ENCODE results near the gene CD96.
"Not testable (repeated sequence)": the region's sequence is repeated elsewhere in the genome, so short reads cannot be mapped to it uniquely, and the experiment has no call there.

The CD96 gene, protein sequence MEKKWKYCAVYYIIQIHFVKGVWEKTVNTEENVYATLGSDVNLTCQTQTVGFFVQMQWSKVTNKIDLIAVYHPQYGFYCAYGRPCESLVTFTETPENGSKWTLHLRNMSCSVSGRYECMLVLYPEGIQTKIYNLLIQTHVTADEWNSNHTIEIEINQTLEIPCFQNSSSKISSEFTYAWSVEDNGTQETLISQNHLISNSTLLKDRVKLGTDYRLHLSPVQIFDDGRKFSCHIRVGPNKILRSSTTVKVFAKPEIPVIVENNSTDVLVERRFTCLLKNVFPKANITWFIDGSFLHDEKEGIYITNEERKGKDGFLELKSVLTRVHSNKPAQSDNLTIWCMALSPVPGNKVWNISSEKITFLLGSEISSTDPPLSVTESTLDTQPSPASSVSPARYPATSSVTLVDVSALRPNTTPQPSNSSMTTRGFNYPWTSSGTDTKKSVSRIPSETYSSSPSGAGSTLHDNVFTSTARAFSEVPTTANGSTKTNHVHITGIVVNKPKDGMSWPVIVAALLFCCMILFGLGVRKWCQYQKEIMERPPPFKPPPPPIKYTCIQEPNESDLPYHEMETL

DNA sequence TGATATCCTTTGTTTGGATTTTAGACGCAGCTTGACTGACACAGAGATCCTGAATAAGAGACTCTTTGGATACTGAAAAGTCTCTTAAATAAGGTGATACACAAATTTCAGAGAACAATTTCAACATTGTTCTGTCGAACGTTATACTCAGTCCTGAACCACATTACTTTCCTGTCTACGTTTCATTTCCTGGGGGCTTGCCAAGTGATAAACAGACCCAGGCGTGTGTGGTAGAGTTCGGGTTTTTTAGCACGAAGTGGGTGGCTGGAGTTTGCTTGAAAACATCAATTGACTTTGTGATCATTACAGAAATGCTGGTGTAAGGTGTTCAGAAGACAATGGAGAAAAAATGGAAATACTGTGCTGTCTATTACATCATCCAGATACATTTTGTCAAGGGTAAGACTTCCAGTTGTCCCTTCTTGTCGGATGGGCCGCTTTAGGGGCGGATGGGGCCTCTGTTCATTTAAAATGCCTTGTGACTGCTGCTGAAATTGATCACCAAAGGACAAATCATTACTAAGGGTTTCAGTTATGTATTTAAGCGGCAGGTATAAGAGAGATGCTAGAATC is at the start of gene CD96:
TSS of gene CD96 (plus strand) at position 287 of the 573 bp plus-strand sequence. CDS start at position 339, 52 bp downstream.
- DNase-seq (ENCODE audit: low read depth, low spot score), result no peak

DNA sequence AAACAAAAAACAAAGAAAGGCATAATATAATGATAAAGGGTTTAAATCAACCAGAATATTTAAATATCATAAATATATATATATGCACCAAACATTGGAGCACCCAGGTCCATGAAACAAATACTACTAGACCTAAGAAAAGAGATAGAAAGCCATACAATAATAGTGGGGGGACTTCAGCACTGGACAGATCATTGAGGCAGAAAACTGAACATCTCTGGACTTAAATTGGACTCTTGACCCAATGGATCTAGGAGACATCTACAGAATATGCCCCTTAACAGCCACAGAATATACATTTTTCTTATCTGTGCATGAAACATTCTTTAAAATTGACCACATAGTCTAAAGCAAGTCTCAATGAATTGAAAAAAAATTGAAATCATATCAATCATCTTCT is 48.7 kb upstream of the CD96 start:
- DNase-seq (ENCODE audit: low read depth, low spot score), result no peak

DNA sequence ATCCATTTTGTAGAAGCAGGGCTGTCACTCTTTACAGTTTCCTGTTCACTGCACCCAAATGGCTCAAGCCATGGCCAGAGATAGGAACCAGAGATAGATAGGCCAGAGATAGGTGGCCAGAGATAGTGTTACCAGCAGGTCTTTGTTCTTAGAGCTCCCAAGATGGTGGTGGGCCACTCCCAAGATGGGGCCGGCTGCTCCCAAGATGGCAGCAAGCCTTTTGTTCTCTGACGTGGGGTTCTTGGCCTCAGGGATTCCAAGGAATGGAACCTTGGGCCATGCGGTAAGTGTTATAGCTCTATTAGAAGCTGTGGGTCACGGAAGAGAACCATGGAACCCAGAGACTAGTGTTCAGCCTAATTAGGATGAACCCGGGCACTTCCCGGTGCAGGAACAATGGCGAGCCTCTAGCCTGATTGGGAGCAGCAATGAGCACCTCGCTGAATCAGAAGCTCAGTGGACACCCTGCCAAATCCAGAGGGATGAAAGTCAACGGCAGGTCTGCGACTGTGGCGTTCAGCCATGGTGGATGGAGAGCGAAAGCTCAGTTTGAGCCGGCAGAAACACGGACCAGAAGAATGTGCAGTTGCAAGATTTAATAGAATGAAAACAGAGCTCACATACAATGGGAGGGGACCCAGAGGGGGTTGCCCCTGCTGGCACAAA is 45.0 kb upstream of the CD96 start:
- DNase-seq (ENCODE audit: low read depth, low spot score), result no peak

GRCh38 chr3:111498022-111498421 is 44.0 kb upstream of the CD96 start:
- no peak for DNase-seq (ENCODE audit: low read depth, low spot score)

DNA sequence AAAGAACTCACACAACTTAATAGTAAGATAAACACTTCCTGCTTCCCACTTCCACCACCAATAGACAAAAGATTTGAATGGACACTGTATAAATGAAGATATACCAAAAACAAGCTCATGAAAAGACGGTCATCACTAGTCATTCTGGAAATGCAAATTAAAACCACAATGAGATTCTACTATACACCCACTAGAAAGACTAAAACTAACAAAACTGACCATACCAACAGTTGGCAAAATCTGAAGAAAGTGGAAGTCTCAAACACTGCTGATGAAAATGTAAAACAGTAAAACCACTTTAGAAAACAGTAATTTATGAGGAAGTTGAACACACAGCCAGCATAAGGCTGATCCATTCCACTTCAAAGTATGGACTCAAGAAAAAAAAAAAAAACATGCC is 35.6 kb upstream of the CD96 start:
- DNase-seq (ENCODE audit: low read depth, low spot score), result no peak

DNA sequence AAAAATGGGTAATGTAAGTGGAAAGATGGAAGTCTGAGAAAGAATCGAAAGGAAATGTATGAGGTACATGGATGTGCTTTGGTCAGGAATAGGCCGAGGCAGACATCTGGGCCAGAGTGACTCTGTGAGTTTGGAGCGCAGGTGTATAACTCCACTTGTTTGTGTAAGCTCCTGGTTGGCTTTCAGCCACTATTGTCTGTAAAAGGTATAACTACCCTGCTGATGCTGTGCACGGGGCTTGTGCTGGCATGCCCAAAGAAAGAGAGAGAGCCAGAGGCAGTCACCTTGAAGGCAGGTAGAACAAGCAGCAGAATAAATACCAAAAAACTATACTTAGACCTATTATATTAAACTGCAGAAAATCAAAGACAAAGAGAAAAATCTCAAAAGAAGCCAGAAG is 32.7 kb upstream of the CD96 start:
- no peak for DNase-seq (ENCODE audit: low read depth, low spot score)

DNA sequence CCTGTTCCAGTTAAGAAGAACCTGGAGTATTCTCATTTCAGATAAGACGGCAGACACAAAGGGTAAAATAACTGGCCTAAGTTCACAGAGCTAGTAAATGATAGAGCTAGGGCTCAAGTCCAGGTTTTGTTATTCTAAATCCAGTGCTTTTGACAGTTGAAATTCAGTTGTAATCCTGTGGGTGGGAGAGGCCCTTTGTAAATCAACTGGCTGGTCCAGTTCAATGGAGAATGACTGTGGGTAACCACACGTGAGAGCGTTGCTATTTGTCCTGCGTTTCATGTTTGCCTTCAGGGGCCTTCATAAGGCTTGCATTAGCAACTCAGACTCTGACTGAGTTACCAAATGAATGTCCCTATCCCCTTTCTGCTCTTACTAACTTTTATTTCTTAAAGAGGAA is 24.2 kb upstream of the CD96 start:
- DNase-seq (ENCODE audit: low read depth, low spot score), result peak; percentile 8

GRCh38 chr3:111519178-111519855 is 22.7 kb upstream of the CD96 start:
- no peak for DNase-seq (ENCODE audit: low read depth, low spot score)

GRCh38 chr3:111521891-111522290 is 20.1 kb upstream of the CD96 start:
- DNase-seq (ENCODE audit: low read depth, low spot score), result no peak

- not testable (repeated sequence) for DNase-seq (ENCODE audit: low read depth, low spot score)
These were observed 17.5 kb upstream of the CD96 start for GRCh38 chr3:111524486-111524885.

GRCh38 chr3:111531446-111531845 is 10.6 kb upstream of the CD96 start:
- DNase-seq (ENCODE audit: low read depth, low spot score), result no peak

GRCh38 chr3:111534701-111535100 is 7.3 kb upstream of the CD96 start:
- no peak for DNase-seq (ENCODE audit: low read depth, low spot score)

DNA sequence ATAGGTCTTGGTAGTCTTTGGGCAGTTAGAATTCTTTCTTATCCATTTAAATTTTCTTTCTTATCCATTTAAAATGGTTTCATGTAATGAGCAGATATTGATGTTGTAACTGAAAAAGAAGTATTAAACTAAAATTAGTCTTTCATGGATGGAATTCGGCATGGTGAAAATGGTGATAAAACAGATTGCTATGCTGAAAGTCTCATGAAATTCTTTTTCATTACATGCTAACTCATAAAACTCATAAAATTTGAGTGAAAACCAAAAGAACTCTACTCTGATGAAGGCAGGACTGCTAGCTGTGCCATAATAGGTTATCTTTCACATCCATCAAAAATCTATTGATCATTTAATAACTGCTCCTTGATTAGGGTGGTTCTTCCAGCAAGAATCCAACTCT is 3.9 kb upstream of the CD96 start:
- no peak for DNase-seq (ENCODE audit: low read depth, low spot score)

DNA sequence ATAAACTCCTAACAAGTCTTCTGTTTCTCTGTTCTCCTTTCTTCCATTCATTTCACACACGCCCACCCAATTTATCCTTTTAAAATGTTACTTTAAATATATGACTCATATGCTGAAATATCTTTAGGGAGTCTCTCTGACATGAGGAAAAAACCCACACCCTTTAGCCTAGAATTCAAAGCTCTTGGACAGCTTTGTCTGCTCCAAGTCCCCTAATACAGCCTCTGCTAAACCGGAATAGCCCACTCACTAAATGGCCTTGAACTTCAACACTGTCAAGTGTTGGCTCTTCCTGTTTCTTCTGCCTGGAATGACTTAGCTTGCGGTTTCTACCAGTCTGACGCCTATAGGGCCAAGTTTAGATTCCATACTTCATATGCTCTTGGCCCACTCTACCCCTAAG is 3.3 kb upstream of the CD96 start:
- DNase-seq (ENCODE audit: low read depth, low spot score), result no peak

DNA sequence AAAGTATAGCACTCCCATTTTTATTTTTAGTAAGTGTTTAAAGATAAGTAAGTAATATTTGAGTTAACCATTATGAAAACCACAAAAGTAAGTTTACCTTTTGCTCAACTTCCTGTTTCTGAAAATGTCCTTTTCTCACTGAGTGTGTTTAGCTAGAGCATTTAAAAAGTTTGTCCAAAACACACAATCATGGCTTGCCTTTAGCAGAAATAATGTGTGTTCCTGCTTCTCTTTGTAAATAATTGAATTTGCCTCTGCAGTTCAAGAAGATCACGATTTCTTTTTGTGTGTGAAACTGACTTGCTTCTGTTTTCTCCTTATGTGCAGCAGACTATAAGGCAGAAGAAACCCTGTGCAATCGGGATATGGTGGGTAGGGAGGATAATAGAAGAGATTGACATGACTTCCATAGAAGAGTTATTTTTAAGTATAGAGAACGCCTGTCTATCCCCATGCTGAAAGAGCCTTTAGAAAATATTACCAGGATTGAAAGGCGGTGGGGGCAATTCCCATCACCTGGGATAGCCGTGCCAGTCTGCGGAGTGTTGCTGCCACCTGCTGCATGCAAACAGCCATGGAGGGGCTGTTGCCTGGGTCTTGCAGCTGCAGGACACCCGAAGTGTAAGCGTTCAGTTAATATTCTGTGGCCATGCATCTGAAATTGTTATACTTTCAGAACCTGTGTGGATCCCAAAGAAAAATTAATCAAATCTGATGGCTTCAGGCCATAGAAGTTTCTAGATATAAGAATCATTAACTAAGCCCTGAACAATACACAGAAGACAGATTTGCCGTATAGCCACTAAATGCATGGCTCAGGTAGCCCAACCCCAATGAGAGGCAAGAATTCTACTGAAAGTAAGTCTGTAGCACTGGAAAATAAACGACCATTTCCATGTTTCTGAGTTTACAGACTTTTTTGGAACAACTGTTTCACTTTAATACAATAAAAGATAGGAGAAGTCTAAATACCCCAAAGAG is 2.4 kb upstream of the CD96 start:
- DNase-seq (ENCODE audit: low read depth, low spot score), result peak; percentile 68

DNA sequence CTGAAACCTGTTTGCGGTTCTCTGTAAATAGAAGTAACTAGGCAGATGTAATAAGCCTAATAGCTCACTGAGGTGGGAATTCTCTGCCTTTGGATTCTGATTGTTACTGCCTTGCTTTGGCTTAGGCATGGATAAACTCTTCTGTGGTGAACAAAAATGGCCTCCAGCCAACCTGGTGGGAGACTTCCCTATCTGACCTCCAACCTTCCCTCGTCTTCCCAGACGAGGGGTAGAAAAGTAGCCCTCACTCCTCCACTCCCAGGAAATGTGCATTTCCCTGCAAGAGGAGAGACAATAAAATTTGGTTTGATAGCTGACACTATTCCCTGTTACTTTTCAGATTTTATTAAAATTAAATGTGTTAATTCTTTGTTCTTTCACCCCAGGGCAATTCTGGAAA is 606 bp upstream of the CD96 start:
- no peak for DNase-seq (ENCODE audit: low read depth, low spot score)

- DNase-seq (ENCODE audit: low read depth, low spot score), result no peak
These were observed 759 bp downstream of the CD96 start for GRCh38 chr3:111542611-111543300.

GRCh38 chr3:111545349-111545748 is 3.4 kb downstream of the CD96 start:
- DNase-seq (ENCODE audit: low read depth, low spot score), result no peak

DNA sequence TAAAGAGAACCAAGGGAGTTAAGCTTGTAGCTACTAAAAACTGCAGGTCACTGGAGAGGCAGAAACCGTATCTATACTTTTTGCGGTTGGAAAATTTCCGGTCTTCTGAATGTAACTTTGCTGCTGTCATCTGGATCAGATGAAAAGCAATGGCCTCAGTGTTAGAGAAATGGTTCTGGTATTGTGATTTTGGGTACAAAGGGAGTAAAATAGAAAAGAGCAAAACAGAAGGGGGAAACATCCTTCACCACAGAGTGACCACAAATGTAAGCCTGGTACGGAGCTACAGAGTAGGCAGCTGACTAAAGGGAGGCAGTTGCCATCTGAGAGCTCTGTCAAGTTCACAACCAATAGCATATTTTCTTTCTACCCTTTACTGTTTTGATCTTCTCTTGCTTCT is 5.6 kb downstream of the CD96 start:
- DNase-seq (ENCODE audit: low read depth, low spot score), result no peak

- no peak for DNase-seq (ENCODE audit: low read depth, low spot score)
These were observed 6.1 kb downstream of the CD96 start for GRCh38 chr3:111548092-111548491.

Measured in ELF-1 (cell line).